Transverse colon (tissue), 4 donors: ENCODE data around the gene MRPL42. TPM values are rescaled to one million over a fixed set of nuclear protein-coding genes. Genes with fewer than 3 reads are reported as not detected.
"Not testable (repeated sequence)": the region's sequence is repeated elsewhere in the genome, so short reads cannot be mapped to it uniquely, and the experiment has no call there.

Experiments used
- DNase-seq: peaks from one replicate; pipeline ENCODE4 v3.0.0-alpha.2; 2019
- H3K27ac ChIP-seq, 4 donors: fragments of 200-600 bp; sonication (generic); 2 replicates each; pipeline ENCODE4 v1.5.1; 2016 to 2018; ENCODE audit warnings: inconsistent platforms in 4 of 4
- H3K27me3 ChIP-seq: fragments of 200-600 bp; sonication (generic); 2 replicates; pipeline ENCODE4 v1.5.1; 2017; ENCODE audit warnings: inconsistent platforms
- H3K36me3 ChIP-seq, 4 donors: fragments of 200-600 bp; sonication (generic); 2 replicates each; pipeline ENCODE4 v1.5.1; 2017 to 2019; ENCODE audit warnings: inconsistent platforms in 4 of 4
- H3K4me1 ChIP-seq, 4 donors: fragments of 200-600 bp; sonication (generic); 2 replicates each; pipeline ENCODE4 v1.5.1; 2017 to 2020; ENCODE audit warnings: inconsistent platforms in 4 of 4
- H3K4me3 ChIP-seq, 4 donors: fragments of 200-600 bp; sonication (generic); 1 replicate in 1 of 4; 2 replicates in 3 of 4; pipeline versions ENCODE4 v1.5.1 to v1.6.1; 2017 to 2019; ENCODE audit warnings: inconsistent platforms in 4 of 4
- H3K9me3 ChIP-seq, 2 donors: fragments of 200-600 bp; sonication (generic); 2 replicates each; pipeline ENCODE4 v1.5.1; 2017 to 2019; ENCODE audit warnings: inconsistent platforms in 2 of 2
- EP300 ChIP-seq: sonication (generic); formaldehyde crosslinking; IDR thresholded peaks from one replicate; pipeline ENCODE4 v1.6.1; 2017; ENCODE audit warnings: antibody characterized with exemption, low read depth
- POLR2A ChIP-seq: fragments of 450-650 bp; IDR thresholded peaks from one replicate; pipeline ENCODE4 v1.6.1; 2016; ENCODE audit warnings: antibody characterized with exemption, mild to moderate bottlenecking, moderate library complexity
- POLR2AphosphoS5 ChIP-seq, 3 donors: sonication (generic); formaldehyde crosslinking; IDR thresholded peaks; one replicate each; pipeline ENCODE4 v1.6.1; 2016; ENCODE audit warnings: antibody characterized with exemption in 3 of 3
- WGBS, 2 donors: methylation state at CpG; one replicate each; pipeline ENCODE4 v1.1.5; 2018; ENCODE audit warnings: low coverage in 1 of 2; 5-methylcytosine and 5-hydroxymethylcytosine counted together
- in situ Hi-C, 4 donors: fragments of 200-750 bp; cut with MboI; loops; one replicate each; pipeline versions ENCODE4 v1.15.0 to v1.15.1; 2017; ENCODE audit warnings: low sequenced_read_pairs in 3 of 4, low pct_ligation_motif_present in 1 of 4, low pct_unique_long_range_greater_than_20kb in 1 of 4
- intact Hi-C: fragments of 100-400 bp; cut with DNase I; formaldehyde crosslinking; loops from one replicate; pipeline ENCODE4 v1.15.1; 2023; ENCODE audit warnings: low total_unique reads
- total RNA-seq, 4 donors: library from RNA; depleted of rRNA; stranded (reverse); fragments of >200 nt; gene quantifications; one replicate each; pipeline ENCODE4 v1.1.0, GENCODE V29; 2016
- TF ChIP-seq, protein P1 (sequence below), 5 experiments: fragments of 200-600 bp in 3 of 5; fragments of 450-650 bp in 2 of 5; sonication (generic) in 3 of 5; IDR thresholded peaks; 1 replicate in 2 of 5; 2 replicates in 3 of 5; pipeline ENCODE4 v1.5.1; 2016 to 2017; ENCODE audit warnings: antibody characterized with exemption in 5 of 5, inconsistent platforms in 3 of 5, mild to moderate bottlenecking in 2 of 5, moderate library complexity in 1 of 5

Gene MRPL42
- total RNA-seq, 4 donors from 2014 or later: 10.5 to 45.1 (median 27.2) TPM

DNA sequence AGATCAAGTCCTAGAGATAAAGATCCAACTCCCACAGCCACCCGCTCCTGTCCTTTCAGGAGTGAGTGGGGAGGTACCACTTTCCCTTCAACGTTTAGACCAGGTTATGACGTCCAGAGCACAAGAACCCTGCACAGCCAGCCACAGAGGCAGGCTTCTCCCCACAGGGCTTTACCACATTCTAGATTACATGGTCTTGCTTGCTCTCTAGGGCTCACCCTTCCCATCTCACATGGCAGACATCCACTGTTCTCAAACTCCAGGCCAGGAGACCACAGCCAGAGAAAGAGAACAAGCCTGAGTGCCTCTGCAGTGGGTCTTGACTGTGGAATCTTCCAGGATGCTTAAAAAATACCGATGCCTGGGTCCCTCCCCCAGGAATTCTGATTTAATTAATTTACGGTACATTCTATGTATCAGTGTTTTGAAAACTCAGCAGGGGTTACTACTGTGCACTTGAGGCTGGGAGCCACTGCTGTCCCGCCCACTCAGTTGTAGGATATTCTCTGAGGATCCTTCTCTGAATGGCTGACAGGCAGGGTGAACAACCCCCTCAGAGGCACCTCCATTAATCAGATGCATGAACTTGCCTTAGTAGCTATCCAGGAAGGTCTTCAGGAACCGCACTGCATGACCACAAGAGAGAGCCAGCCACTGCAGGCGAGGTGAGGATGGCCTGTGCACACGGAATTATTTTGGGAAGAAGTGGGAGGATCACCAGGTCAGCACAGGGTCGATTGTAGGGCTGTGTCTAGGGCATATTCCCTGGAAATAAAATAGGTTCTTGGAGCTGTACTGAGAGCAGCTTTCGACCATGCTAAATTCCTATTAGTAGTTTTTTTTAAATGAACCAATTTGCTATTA, 83.7 kb downstream of the MRPL42 start:
- no peaks in the 10 kb centered on the region for H3K27me3 ChIP-seq
- no peak for TF ChIP-seq POLR2AphosphoS5 (IDR thresholded peaks at IDR 0.05)
- H3K36me3 ChIP-seq: no peaks in the 10 kb centered on the region
- H3K27ac ChIP-seq: no peak overlapping the region
- DNase-seq: no peak
- intact Hi-C loops: no loop called here
- H3K4me1 ChIP-seq: no peaks in the 10 kb centered on the region
- 77 to 91% methylated on average over 5 to 11 of the region's 11 CpGs for WGBS, 2 donors
- in situ Hi-C loops: loop anchor here in 2 of 4 donors (25.0 kb wide), 2 partner anchors 186 to 436 kb away; no protein-coding TSS in a partner anchor
- no peak overlapping the region for H3K4me3 ChIP-seq
- H3K9me3 ChIP-seq: no peaks in the 10 kb centered on the region

DNA sequence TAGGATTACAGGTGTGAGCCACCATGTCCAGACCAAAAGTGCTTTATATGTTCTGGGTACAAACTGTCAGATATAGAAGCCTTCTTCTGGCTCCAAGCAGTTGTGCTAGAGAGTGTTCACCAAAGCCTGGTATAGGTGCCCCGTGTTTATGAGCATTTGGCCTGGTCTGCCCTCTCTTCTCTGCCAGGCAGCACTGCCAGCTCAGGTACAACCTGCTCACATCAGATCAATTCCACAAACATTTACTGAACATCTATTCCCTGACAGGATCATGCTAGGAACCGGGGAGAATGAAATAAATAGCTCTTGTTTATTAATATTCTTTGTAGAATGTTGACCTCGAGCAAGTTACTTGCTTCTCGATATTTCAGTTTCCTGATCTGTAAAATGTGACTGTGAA, 85.1 kb downstream of the MRPL42 start:
- H3K4me3 ChIP-seq: no peak overlapping the region
- no peaks in the 10 kb centered on the region for H3K27me3 ChIP-seq
- WGBS, 2 donors: 74 to 75% methylated on average over 3 to 4 of the region's 4 CpGs
- TF ChIP-seq POLR2A: no peak
- TF ChIP-seq, protein P1, sequence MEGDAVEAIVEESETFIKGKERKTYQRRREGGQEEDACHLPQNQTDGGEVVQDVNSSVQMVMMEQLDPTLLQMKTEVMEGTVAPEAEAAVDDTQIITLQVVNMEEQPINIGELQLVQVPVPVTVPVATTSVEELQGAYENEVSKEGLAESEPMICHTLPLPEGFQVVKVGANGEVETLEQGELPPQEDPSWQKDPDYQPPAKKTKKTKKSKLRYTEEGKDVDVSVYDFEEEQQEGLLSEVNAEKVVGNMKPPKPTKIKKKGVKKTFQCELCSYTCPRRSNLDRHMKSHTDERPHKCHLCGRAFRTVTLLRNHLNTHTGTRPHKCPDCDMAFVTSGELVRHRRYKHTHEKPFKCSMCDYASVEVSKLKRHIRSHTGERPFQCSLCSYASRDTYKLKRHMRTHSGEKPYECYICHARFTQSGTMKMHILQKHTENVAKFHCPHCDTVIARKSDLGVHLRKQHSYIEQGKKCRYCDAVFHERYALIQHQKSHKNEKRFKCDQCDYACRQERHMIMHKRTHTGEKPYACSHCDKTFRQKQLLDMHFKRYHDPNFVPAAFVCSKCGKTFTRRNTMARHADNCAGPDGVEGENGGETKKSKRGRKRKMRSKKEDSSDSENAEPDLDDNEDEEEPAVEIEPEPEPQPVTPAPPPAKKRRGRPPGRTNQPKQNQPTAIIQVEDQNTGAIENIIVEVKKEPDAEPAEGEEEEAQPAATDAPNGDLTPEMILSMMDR (IDR thresholded peaks at IDR 0.05): no peak
- no peak for TF ChIP-seq POLR2AphosphoS5 (IDR thresholded peaks at IDR 0.05)
- no peak for TF ChIP-seq EP300
- H3K9me3 ChIP-seq: no peaks in the 10 kb centered on the region
- no peaks in the 10 kb centered on the region for H3K36me3 ChIP-seq
- intact Hi-C loops (no loop called here), in situ Hi-C loops (loop anchor here in 2 of 4 donors (25.0 kb wide), 2 partner anchors 185 to 435 kb away; no protein-coding TSS in a partner anchor)
- no peaks in the 10 kb centered on the region for H3K4me1 ChIP-seq
- no peak overlapping the region for H3K27ac ChIP-seq
- no peak for DNase-seq

DNA sequence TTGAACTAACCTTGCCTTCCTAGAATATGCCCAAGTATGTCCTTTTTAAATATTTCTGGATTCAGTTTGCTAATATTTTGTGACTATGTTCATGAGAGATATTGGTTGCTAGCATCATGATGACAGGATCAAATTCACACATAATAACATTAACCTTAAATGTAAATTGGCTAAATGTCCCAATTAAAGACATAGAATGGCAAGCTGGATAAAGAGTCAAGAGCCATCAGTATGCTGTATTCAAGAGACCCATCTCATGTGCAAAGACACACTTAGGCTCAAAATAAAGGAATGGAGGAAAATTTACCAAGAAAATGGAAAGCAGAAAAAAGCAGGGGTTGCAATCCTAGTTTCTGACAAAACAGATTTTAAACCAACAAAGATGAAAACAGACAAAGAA, 90.6 kb downstream of the MRPL42 start:
- in situ Hi-C loops: loop anchor here in 2 of 4 donors (25.0 kb wide), 2 partner anchors 179 to 429 kb away; no protein-coding TSS in a partner anchor
- not testable (repeated sequence) for H3K27ac ChIP-seq, H3K27me3 ChIP-seq

DNA sequence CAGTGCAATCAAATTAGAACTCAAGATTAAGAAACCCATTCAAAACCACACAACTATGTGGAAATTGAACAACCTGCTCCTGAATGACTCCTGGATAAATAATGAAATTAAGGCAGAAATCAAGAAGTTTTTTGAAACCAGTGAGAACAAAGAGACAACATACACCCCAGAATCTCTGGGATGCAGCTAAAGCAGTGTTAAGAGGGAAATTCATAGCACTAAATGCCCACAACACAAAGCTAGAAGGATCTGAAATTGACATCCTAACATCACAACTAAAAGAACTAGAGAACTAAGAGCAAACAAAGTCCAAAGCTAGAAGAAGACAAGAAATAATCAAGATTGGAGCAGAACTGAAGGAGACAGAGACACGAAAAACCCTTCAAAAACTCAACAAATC, 91.4 kb downstream of the MRPL42 start:
- peaks cover 14 to 18% of the 10 kb centered on the region in 2 donors for H3K9me3 ChIP-seq
- H3K4me3 ChIP-seq, H3K36me3 ChIP-seq, DNase-seq, H3K27ac ChIP-seq, intact Hi-C loops, H3K27me3 ChIP-seq, H3K4me1 ChIP-seq: not testable (repeated sequence)
- 75 to 83% methylated on average over 1 of the region's 1 CpG for WGBS, 2 donors
- in situ Hi-C loops: loop anchor here in 2 of 4 donors (25.0 kb wide), 2 partner anchors 179 to 429 kb away; no protein-coding TSS in a partner anchor

More for the DNA sequence above, 90.6 kb downstream of the MRPL42 start:
- H3K9me3 ChIP-seq: peaks cover 14 to 18% of the 10 kb centered on the region in 2 donors
- H3K4me3 ChIP-seq, H3K4me1 ChIP-seq, intact Hi-C loops, H3K36me3 ChIP-seq, DNase-seq: not testable (repeated sequence)

DNA sequence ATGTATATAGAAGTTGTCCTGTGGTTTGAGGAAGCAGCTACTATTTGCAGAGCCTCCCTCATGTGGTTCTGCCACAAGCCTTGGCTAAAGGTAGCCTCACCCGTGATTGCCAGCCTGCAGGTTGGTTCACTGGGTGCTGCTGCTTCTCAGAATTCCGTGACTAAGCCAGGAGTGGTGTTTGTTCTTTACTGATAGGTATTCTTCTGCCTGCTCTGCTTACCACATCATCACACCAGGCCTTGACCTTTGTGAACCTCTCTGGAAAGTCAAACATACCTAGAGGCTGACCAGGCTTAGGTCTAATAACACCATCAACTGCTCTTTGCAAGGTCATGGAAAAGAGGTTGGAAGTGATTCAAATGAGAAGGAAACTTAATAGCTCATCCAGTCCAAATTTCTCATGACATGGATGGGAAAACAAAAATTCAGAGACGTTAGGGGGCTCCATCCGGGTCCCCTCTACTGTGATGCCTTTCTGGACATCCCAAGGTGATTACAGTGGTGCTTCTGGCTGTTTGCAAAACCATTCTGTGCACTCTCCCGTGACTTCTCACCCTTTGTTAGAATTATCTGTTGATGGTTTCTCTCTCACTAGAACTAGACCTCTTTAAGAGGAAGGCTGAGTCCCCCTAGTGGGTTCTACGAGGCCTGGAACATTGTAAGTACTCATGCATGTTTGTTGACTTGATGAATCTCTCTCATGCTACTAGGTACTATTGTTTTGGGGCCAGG, 96.7 kb downstream of the MRPL42 start:
- in situ Hi-C loops (loop anchor here (10.0 to 25.0 kb wide), 4 partner anchors 173 to 531 kb away; no protein-coding TSS in a partner anchor), intact Hi-C loops (loop anchor here (10.0 kb wide), 1 partner anchor 59 kb away; no protein-coding TSS in a partner anchor)
- peaks cover 0 to under 1% (median 0%) of the 10 kb centered on the region in 4 donors for H3K4me1 ChIP-seq
- peaks cover 4 to 9% of the 10 kb centered on the region in 2 donors for H3K9me3 ChIP-seq
- peaks cover 0 to 4% (median 0%) of the 10 kb centered on the region in 4 donors for H3K36me3 ChIP-seq
- no peaks in the 10 kb centered on the region for H3K27me3 ChIP-seq
- no peak overlapping the region for H3K27ac ChIP-seq
- 67 to 77% methylated on average over 5 to 6 of the region's 6 CpGs for WGBS, 2 donors
- TF ChIP-seq POLR2AphosphoS5 (IDR thresholded peaks at IDR 0.05) (no peak), EP300 (no peak), POLR2A (no peak)
- TF ChIP-seq, protein P1 (IDR thresholded peaks at IDR 0.05): no peak
- no peak overlapping the region for H3K4me3 ChIP-seq
- DNase-seq: no peak
